Endothelial cell of umbilical vein (primary cell): ENCODE measurements around the gene HDAC10. TPM values are rescaled to one million over a fixed set of nuclear protein-coding genes. Genes with fewer than 3 reads are reported as not detected.

Experiments used
- BruUV-seq: library from RNA; stranded (reverse); fragments of 400-500 nt; replicated peaks from 2 replicates; lab custom pipeline; 2021; lab: Mats Ljungman, UMichigan
- CTCF ChIA-PET: fragments of 300-600, 350-600 bp; sonication (Branson Sonifier 250); formaldehyde crosslinking; loops from one replicate; lab custom pipeline; 2021; ENCODE audit warnings: antibody characterized with exemption, inconsistent platforms; lab: Charles Lee
- POLR2A ChIA-PET: fragments of 300-600, 350-600 bp; sonication (Branson Sonifier 250); formaldehyde crosslinking; loops from one replicate; lab custom pipeline; 2021; ENCODE audit warnings: antibody characterized with exemption, inconsistent platforms; lab: Charles Lee
- DNase-seq: peaks from one replicate; pipeline ENCODE4 v3.0.0-alpha.2; 2011; ENCODE audit warnings: low read depth, low spot score
- FAIRE-seq: peaks from 2 replicates; lab custom pipeline; 2011; peaks lifted over from hg19 to GRCh38; lab: Jason Lieb, UNC
- H2AFZ ChIP-seq: 2 replicates; pipeline ENCODE4 v1.6.0; 2012; ENCODE audit warnings: low read depth, low read length, control low read depth, inconsistent platforms
- H3K27ac ChIP-seq: 2 replicates; pipeline ENCODE4 v1.5.1; 2011; ENCODE audit warnings: low read depth, mild to moderate bottlenecking, control low read depth, low read length, moderate library complexity; ENCODE audit not compliant: insufficient read depth
- H3K27me3 ChIP-seq, 2 experiments: 2 replicates each; pipeline versions ENCODE4 v1.6.0 to v1.6.1; 2011; ENCODE audit warnings: low read length in 2 of 2, mixed read lengths in 1 of 2; ENCODE audit not compliant: control insufficient read depth in 2 of 2, insufficient read depth in 2 of 2
- H3K36me3 ChIP-seq, 2 experiments: 2 replicates in 1 of 2; 3 replicates in 1 of 2; pipeline ENCODE4 v1.5.1; 2011; ENCODE audit warnings: low read length in 2 of 2, mild to moderate bottlenecking in 1 of 2, moderate library complexity in 1 of 2; ENCODE audit not compliant: control insufficient read depth in 2 of 2, insufficient read depth in 2 of 2; ENCODE audit errors: extremely low read depth in 1 of 2
- H3K4me1 ChIP-seq: 3 replicates; pipeline ENCODE4 v1.5.1; 2011; ENCODE audit warnings: mild to moderate bottlenecking, low read length; ENCODE audit not compliant: control insufficient read depth, insufficient read depth; ENCODE audit errors: extremely low read depth
- H3K4me2 ChIP-seq: 2 replicates; pipeline ENCODE4 v1.6.1; 2011; ENCODE audit warnings: low read length, control low read depth, mixed read lengths; ENCODE audit not compliant: insufficient read depth
- H3K4me3 ChIP-seq, 3 experiments: fragments of 200-600 bp in 1 of 3; sonication (generic), shearing (Covaris generic) in 1 of 3; replicated peaks in 1 of 3; 2 replicates each; pipeline ENCODE4 v1.5.1; 2011 to 2016; ENCODE audit warnings: control low read depth in 3 of 3, low read length in 3 of 3, mild to moderate bottlenecking in 2 of 3, inconsistent platforms in 1 of 3, low read depth in 1 of 3, moderate library complexity in 1 of 3; ENCODE audit not compliant: insufficient read depth in 1 of 3
- H3K79me2 ChIP-seq: 2 replicates; pipeline ENCODE4 v1.6.0; 2012; ENCODE audit warnings: low read length, inconsistent platforms; ENCODE audit not compliant: control insufficient read depth, insufficient read depth
- H3K9ac ChIP-seq: replicated peaks from 2 replicates; pipeline ENCODE3; 2011; ENCODE audit warnings: low read length, control low read depth; ENCODE audit not compliant: insufficient read depth; ENCODE audit errors: extremely low read depth
- H3K9me1 ChIP-seq: replicated peaks from 3 replicates; pipeline ENCODE4 v1.6.0; 2011; ENCODE audit warnings: mild to moderate bottlenecking, low read length; ENCODE audit not compliant: control insufficient read depth, insufficient read depth; ENCODE audit errors: extremely low read depth
- H3K9me3 ChIP-seq: replicated peaks from 2 replicates; pipeline ENCODE4 v1.5.1; 2012; ENCODE audit warnings: low read length, inconsistent platforms; ENCODE audit not compliant: control insufficient read depth, insufficient read depth
- H4K20me1 ChIP-seq: replicated peaks from 2 replicates; pipeline ENCODE3; 2011; ENCODE audit warnings: mild to moderate bottlenecking, low read length; ENCODE audit not compliant: control insufficient read depth, insufficient read depth; ENCODE audit errors: extremely low read depth
- CTCF ChIP-seq, 2 donors: IDR thresholded peaks; 1 replicate in 1 of 2; 2 replicates in 1 of 2; pipeline ENCODE4 v1.5.1; 2011; ENCODE audit warnings: low read length in 2 of 2, mild to moderate bottlenecking in 2 of 2, moderate library complexity in 2 of 2, control low read depth in 1 of 2, inconsistent platforms in 1 of 2, low read depth in 1 of 2; ENCODE audit not compliant: insufficient read depth in 1 of 2; ENCODE audit errors: extremely low read depth in 1 of 2
- EZH2 ChIP-seq: IDR thresholded peaks from 2 replicates; pipeline ENCODE4 v1.6.1; 2012; ENCODE audit warnings: borderline replicate concordance, low read depth, mild to moderate bottlenecking, moderate library complexity, low read length, inconsistent platforms; ENCODE audit not compliant: severe bottlenecking
- FOS ChIP-seq: IDR thresholded peaks from 2 replicates; pipeline ENCODE4 v1.6.1; 2011; ENCODE audit warnings: mild to moderate bottlenecking, low read length, moderate library complexity, borderline replicate concordance; ENCODE audit not compliant: insufficient read depth
- GATA2 ChIP-seq: IDR thresholded peaks from 2 replicates; pipeline ENCODE4 v1.7.0; 2011; ENCODE audit warnings: low read depth, mild to moderate bottlenecking, moderate library complexity, mixed read lengths, low read length; ENCODE audit not compliant: insufficient read length, insufficient read depth
- JUN ChIP-seq: IDR thresholded peaks from 2 replicates; pipeline ENCODE4 v1.6.1; 2011; ENCODE audit warnings: borderline replicate concordance, low read depth; ENCODE audit not compliant: insufficient read length, insufficient read depth
- MAX ChIP-seq: IDR thresholded peaks from 2 replicates; pipeline ENCODE4 v1.6.1; 2011; ENCODE audit not compliant: insufficient read depth, insufficient read length
- MYC ChIP-seq: IDR thresholded peaks from one replicate; pipeline ENCODE4 v1.6.1; 2011; ENCODE audit warnings: mild to moderate bottlenecking, low read depth, low read length
- POLR2A ChIP-seq: IDR thresholded peaks from 2 replicates; pipeline ENCODE4 v1.6.1; 2012; ENCODE audit warnings: low read depth, mild to moderate bottlenecking, control low read depth, low read length
- POLR2AphosphoS5 ChIP-seq: IDR thresholded peaks from 2 replicates; pipeline ENCODE4 v1.6.1; 2012; ENCODE audit warnings: low read depth, mild to moderate bottlenecking, control low read depth, low read length, moderate library complexity; ENCODE audit not compliant: insufficient read depth
- dilution Hi-C: fragments of 300-500 bp; cut with MboI; formaldehyde crosslinking; loops from one replicate; pipeline ENCODE4 v1.15.0; 2019; ENCODE audit warnings: low sequenced_read_pairs; ENCODE audit not compliant: extremely low pct_ligation_motif_present
- intact Hi-C: fragments of 100-400 bp; cut with micrococcal nuclease; formaldehyde crosslinking; loops from one replicate; pipeline ENCODE4 v1.10.0; 2022
- polyA plus RNA-seq, 4 experiments: library from polyadenylated mRNA; depleted of rRNA in 3 of 4; stranded (reverse) in 3 of 4; unstranded in 1 of 4; fragments of >200 nt; gene quantifications; 2 replicates each; pipeline versions ENCODE4 v1.2.1 to v1.2.3, GENCODE V29; 2011 to 2012; ENCODE audit warnings: missing spikeins in 1 of 4
- total RNA-seq: library from RNA; stranded (reverse); gene quantifications from 2 replicates; pipeline ENCODE4 v1.2.3, GENCODE V29; 2021

HDAC10 gene
- total and polyA plus RNA-seq, 2 donors (not counting 3 experiments of a cell fraction or from before 2014, with no cell fraction given) = 32.6 to 47.0 TPM

GRCh38 chr22:50262973-50263617 lies 12.0 kb upstream of the HDAC10 start:
- no peak for TF ChIP-seq FOS
- no peak for TF ChIP-seq GATA2
- TF ChIP-seq JUN = no peak
- TF ChIP-seq POLR2A = no peak
- no peak for TF ChIP-seq EZH2
- TF ChIP-seq POLR2AphosphoS5 = no peak
- TF ChIP-seq MYC = no peak
- TF ChIP-seq CTCF (IDR thresholded peaks at IDR 0.05; ENCODE audit: extremely low read depth in 1 of 2, insufficient read depth in 1 of 2, low read depth in 1 of 2, low read length in 2 of 2) = no peak
- no peak for TF ChIP-seq MAX
- H3K4me2 ChIP-seq = no peak overlapping the region
- H3K9me1 ChIP-seq = no peaks in the 10 kb centered on the region
- peaks cover 0 to 6% of the 10 kb centered on the region in 2 experiments for H3K36me3 ChIP-seq
- POLR2A ChIA-PET = no interaction called here
- FAIRE-seq = no peak
- peaks cover 22% of the 10 kb centered on the region for H3K79me2 ChIP-seq
- H3K27me3 ChIP-seq = no peaks in the 10 kb centered on the region
- no peak overlapping the region for H2AFZ ChIP-seq
- no peak overlapping the region for H3K27ac ChIP-seq
- CTCF ChIA-PET = interaction anchor here (0.9 to 4.9 kb wide), 5 partner anchors 11 to 262 kb away, joined by 3 to 41 read pairs (median 3); partner anchors contain the start of genes HDAC10 and SCO2
- H3K9ac ChIP-seq = no peak overlapping the region
- no peaks in the 10 kb centered on the region for H4K20me1 ChIP-seq
- intact Hi-C loops = no loop called here
- dilution Hi-C loops = no loop called here
- H3K9me3 ChIP-seq = no peaks in the 10 kb centered on the region
- BruUV-seq = no TSS peak
- H3K4me3 ChIP-seq = no peak overlapping the region
- peaks cover 11% of the 10 kb centered on the region for H3K4me1 ChIP-seq
- no peak for DNase-seq
